Measurements from ENCODE around the gene PCNX2. TPM values are rescaled to one million over a fixed set of nuclear protein-coding genes. Genes with fewer than 3 reads are reported as not detected.
"Not testable (repeated sequence)": the region's sequence is repeated elsewhere in the genome, so short reads cannot be mapped to it uniquely, and the experiment has no call there.

PCNX2 gene
- total RNA-seq, 2 donors from 2014 or later = 23.9 to 39.1 TPM

DNA sequence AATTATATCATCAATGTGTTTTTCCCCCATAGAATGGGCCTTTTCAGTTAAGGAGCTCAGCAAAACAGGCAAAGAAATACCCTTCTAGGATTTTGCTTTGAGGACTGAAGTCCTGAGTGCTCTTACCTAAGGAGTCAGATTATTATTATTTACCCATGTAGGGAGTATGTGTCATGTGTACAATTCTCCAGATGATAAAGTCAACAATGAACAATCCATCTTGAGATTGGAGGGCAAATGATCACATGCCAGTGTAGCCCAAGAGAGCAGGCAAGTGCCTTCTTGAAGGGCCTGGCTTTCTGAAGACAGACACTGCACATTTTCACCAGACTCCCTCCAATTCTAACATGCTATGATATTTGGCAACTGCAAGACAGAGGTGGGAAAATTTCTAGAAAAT, 159.7 kb downstream of the PCNX2 start:
- TF ChIP-seq, protein P1, sequence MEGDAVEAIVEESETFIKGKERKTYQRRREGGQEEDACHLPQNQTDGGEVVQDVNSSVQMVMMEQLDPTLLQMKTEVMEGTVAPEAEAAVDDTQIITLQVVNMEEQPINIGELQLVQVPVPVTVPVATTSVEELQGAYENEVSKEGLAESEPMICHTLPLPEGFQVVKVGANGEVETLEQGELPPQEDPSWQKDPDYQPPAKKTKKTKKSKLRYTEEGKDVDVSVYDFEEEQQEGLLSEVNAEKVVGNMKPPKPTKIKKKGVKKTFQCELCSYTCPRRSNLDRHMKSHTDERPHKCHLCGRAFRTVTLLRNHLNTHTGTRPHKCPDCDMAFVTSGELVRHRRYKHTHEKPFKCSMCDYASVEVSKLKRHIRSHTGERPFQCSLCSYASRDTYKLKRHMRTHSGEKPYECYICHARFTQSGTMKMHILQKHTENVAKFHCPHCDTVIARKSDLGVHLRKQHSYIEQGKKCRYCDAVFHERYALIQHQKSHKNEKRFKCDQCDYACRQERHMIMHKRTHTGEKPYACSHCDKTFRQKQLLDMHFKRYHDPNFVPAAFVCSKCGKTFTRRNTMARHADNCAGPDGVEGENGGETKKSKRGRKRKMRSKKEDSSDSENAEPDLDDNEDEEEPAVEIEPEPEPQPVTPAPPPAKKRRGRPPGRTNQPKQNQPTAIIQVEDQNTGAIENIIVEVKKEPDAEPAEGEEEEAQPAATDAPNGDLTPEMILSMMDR (conservative IDR thresholded peaks at IDR 0.05) = no peak
- H3K4me1 Mint-ChIP-seq = no peaks in the 10 kb centered on the region
- no peak overlapping the region for H3K4me3 ChIP-seq (ENCODE audit: low read length)
- H3K4me1 ChIP-seq (ENCODE audit: control insufficient read depth, insufficient read depth, low read length) = no peaks in the 10 kb centered on the region
- DNase-seq = no peak
- H3K27me3 ChIP-seq (ENCODE audit: control insufficient read depth, insufficient read depth, low read length, poor library complexity, severe bottlenecking) = no peaks in the 10 kb centered on the region
- no peaks in the 10 kb centered on the region for H3K27me3 Mint-ChIP-seq (ENCODE audit: insufficient read depth)
- H3K9me3 ChIP-seq (ENCODE audit: control insufficient read depth, low read length) = no peaks in the 10 kb centered on the region
- no peaks in the 10 kb centered on the region for H3K36me3 ChIP-seq (ENCODE audit: control insufficient read depth, insufficient read depth, low read length)
- H3K9ac ChIP-seq (ENCODE audit: extremely low read depth, low read length, poor library complexity, severe bottlenecking) = no peak overlapping the region
- no peak overlapping the region for H3K4me3 Mint-ChIP-seq
- H3K27ac Mint-ChIP-seq = no peak overlapping the region
- peaks cover 33% of the 10 kb centered on the region for H3K36me3 Mint-ChIP-seq (ENCODE audit: low read depth)
- no peak overlapping the region for H3K27ac ChIP-seq (ENCODE audit: low read depth, low read length)
- H3K9me3 Mint-ChIP-seq = no peaks in the 10 kb centered on the region

DNA sequence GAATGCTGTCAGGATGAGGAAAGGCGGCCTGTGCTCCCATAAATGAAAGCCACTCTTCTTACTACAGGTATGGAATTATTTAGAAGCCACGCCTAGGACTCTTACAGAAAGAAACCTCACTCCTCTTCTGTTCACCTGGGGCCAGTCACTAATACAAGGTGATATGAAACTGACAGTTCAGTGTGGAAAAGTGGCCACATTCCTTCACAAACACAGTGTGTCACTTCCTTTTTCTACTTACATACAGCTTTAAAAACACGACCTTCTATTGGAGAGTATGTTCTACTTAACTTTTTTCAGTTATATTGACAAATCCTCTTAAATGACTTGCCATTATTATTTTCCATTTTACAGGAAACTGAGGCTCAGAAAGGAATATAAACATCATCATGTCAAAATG, 163.1 kb downstream of the PCNX2 start:
- Mint-ChIP-seq H3K4me1 (peaks cover 2% of the 10 kb centered on the region), H3K27ac (no peak overlapping the region), H3K9me3 (peaks cover 4% of the 10 kb centered on the region), H3K4me3 (no peak overlapping the region), H3K36me3 (ENCODE audit: low read depth) (peaks cover 44% of the 10 kb centered on the region), H3K27me3 (ENCODE audit: insufficient read depth) (no peaks in the 10 kb centered on the region)
- H3K27ac ChIP-seq (ENCODE audit: low read depth, low read length) = no peak overlapping the region
- no peak overlapping the region for H3K9ac ChIP-seq (ENCODE audit: extremely low read depth, low read length, poor library complexity, severe bottlenecking)
- TF ChIP-seq, protein P1 (conservative IDR thresholded peaks at IDR 0.05) = no peak
- 89 to 100% methylated on average over 1 to 3 of the region's 3 CpGs for WGBS, 2 experiments (ENCODE audit: insufficient coverage in 1 of 2, insufficient read length in 1 of 2)
- no peaks in the 10 kb centered on the region for H3K36me3 ChIP-seq (ENCODE audit: control insufficient read depth, insufficient read depth, low read length)
- no peak overlapping the region for H3K4me3 ChIP-seq (ENCODE audit: low read length)
- DNase-seq = no peak
- H3K4me1 ChIP-seq (ENCODE audit: control insufficient read depth, insufficient read depth, low read length) = no peaks in the 10 kb centered on the region
- H3K9me3 ChIP-seq (ENCODE audit: control insufficient read depth, low read length) = no peaks in the 10 kb centered on the region
- no peaks in the 10 kb centered on the region for H3K27me3 ChIP-seq (ENCODE audit: control insufficient read depth, insufficient read depth, low read length, poor library complexity, severe bottlenecking)

DNA sequence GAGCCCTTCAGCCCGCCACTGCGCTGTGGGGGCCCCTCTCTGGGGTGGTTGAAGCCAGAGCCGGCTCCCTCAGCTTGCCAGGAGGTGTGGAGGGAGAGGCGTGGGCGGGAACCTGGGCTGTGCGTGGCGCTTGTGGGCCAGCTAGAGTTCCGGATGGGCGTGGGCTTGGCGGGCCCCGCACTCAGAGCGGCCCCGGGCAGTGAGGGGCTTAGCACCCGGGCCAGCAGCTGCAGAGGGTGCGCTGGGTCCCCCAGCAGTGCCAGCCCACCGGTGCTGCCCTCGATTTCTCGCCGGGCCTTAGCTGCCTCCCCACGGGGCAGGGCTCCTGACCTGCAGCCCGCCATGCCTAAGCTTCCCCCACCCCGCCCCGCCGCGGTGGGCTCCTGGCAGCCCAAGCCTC, 166.5 kb downstream of the PCNX2 start:
- not testable (repeated sequence) for H3K9me3 ChIP-seq (ENCODE audit: control insufficient read depth, low read length); H3K27me3 Mint-ChIP-seq (ENCODE audit: insufficient read depth); DNase-seq; H3K9ac ChIP-seq (ENCODE audit: extremely low read depth, low read length, poor library complexity, severe bottlenecking); H3K4me1 Mint-ChIP-seq; H3K27ac Mint-ChIP-seq; H3K4me3 ChIP-seq (ENCODE audit: low read length); H3K36me3 ChIP-seq (ENCODE audit: control insufficient read depth, insufficient read depth, low read length); H3K9me3 Mint-ChIP-seq; H3K27me3 ChIP-seq (ENCODE audit: control insufficient read depth, insufficient read depth, low read length, poor library complexity, severe bottlenecking); H3K4me3 Mint-ChIP-seq; H3K4me1 ChIP-seq (ENCODE audit: control insufficient read depth, insufficient read depth, low read length); H3K27ac ChIP-seq (ENCODE audit: low read depth, low read length)
- H3K36me3 Mint-ChIP-seq (ENCODE audit: low read depth) = peaks cover 47% of the 10 kb centered on the region
- WGBS, 2 experiments (ENCODE audit: insufficient coverage in 1 of 2, insufficient read length in 1 of 2) = 95 to 97% methylated on average over 4 to 25 of the region's 25 CpGs

DNA sequence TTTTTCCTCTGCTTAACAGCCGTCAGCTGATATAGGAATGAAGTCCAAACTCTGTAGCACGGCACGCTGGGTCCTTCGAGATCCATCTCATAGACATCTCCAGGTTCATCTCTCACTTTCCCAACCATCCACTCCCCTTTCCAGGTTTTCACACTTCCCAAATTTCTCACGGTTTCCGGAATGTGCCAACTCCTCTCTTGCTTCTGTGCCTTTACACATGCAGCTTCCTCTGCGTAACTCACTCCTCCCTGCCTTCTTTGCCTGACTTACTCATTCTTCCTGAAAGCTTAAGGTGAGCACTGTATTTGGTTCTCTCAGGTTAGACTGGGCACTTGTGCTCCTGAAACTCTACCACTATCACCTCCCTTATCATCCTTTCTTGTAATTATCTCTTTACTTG, 168.4 kb downstream of the PCNX2 start:
- H3K9me3 ChIP-seq (ENCODE audit: control insufficient read depth, low read length) = no peaks in the 10 kb centered on the region
- no peaks in the 10 kb centered on the region for H3K4me1 ChIP-seq (ENCODE audit: control insufficient read depth, insufficient read depth, low read length)
- H3K27me3 ChIP-seq (ENCODE audit: control insufficient read depth, insufficient read depth, low read length, poor library complexity, severe bottlenecking) = no peaks in the 10 kb centered on the region
- H3K27ac Mint-ChIP-seq = no peak overlapping the region
- H3K36me3 Mint-ChIP-seq (ENCODE audit: low read depth) = peaks cover 37% of the 10 kb centered on the region
- H3K4me3 Mint-ChIP-seq = no peak overlapping the region
- no peak for DNase-seq
- peaks cover 5% of the 10 kb centered on the region for H3K4me1 Mint-ChIP-seq
- H3K9ac ChIP-seq (ENCODE audit: extremely low read depth, low read length, poor library complexity, severe bottlenecking) = no peak overlapping the region
- no peak overlapping the region for H3K4me3 ChIP-seq (ENCODE audit: low read length)
- H3K27ac ChIP-seq (ENCODE audit: low read depth, low read length) = no peak overlapping the region
- no peaks in the 10 kb centered on the region for H3K36me3 ChIP-seq (ENCODE audit: control insufficient read depth, insufficient read depth, low read length)
- no peaks in the 10 kb centered on the region for H3K27me3 Mint-ChIP-seq (ENCODE audit: insufficient read depth)
- peaks cover 4% of the 10 kb centered on the region for H3K9me3 Mint-ChIP-seq
- TF ChIP-seq, protein P1 (conservative IDR thresholded peaks at IDR 0.05) = no peak
- WGBS, 2 experiments (ENCODE audit: insufficient coverage in 1 of 2, insufficient read length in 1 of 2) = 93 to 95% methylated on average over 5 to 7 of the region's 7 CpGs

All from endodermal cell (in vitro differentiated cells).